ENCODE results near the gene JAKMIP2. TPM values are rescaled to one million over a fixed set of nuclear protein-coding genes. Genes with fewer than 3 reads are reported as not detected.
"Not testable (repeated sequence)": the region's sequence is repeated elsewhere in the genome, so short reads cannot be mapped to it uniquely, and the experiment has no call there.

JAKMIP2 gene
- total and polyA plus RNA-seq, 2 donors from 2014 or later = 0.38 to 0.71 TPM

- intact Hi-C loops (cut with DNase I) = no loop called here
- no peak for FAIRE-seq
- no peak for TF ChIP-seq CTCF (IDR thresholded peaks at IDR 0.05; ENCODE audit: borderline replicate concordance, extremely low read depth, insufficient read depth)
- H3K9me3 ChIP-seq (ENCODE audit: control insufficient read depth in 2 of 3, insufficient read depth in 1 of 3, low read length in 3 of 3) = no peaks in the 10 kb centered on the region
- H3K4me1 ChIP-seq (ENCODE audit: control insufficient read depth in 2 of 3, insufficient read depth in 2 of 3, low read depth in 1 of 3, low read length in 3 of 3) = no peaks in the 10 kb centered on the region
- no peaks in the 10 kb centered on the region for H3K36me3 ChIP-seq (ENCODE audit: control insufficient read depth in 2 of 3, insufficient read depth in 3 of 3, low read length in 3 of 3)
- H3K27ac ChIP-seq (ENCODE audit: low read depth in 2 of 2, low read length in 2 of 2) = no peak overlapping the region
- H3K9ac ChIP-seq (ENCODE audit: low read length in 3 of 3) = no peak overlapping the region
- H3K27me3 ChIP-seq (ENCODE audit: control insufficient read depth, insufficient read depth, low read length) = no peaks in the 10 kb centered on the region
- DNase-seq = no peak
- no peak overlapping the region for H3K4me3 ChIP-seq (ENCODE audit: low read length in 3 of 3)
Measured at GRCh38 chr5:147727200-147727599, 55.3 kb downstream of the JAKMIP2 start.

- H3K4me3 ChIP-seq (ENCODE audit: low read length in 3 of 3); H3K36me3 ChIP-seq (ENCODE audit: control insufficient read depth in 2 of 3, insufficient read depth in 3 of 3, low read length in 3 of 3); intact Hi-C loops (cut with DNase I); H3K4me1 ChIP-seq (ENCODE audit: control insufficient read depth in 2 of 3, insufficient read depth in 2 of 3, low read depth in 1 of 3, low read length in 3 of 3); H3K27me3 ChIP-seq (ENCODE audit: control insufficient read depth, insufficient read depth, low read length); DNase-seq; H3K9me3 ChIP-seq (ENCODE audit: control insufficient read depth in 2 of 3, insufficient read depth in 1 of 3, low read length in 3 of 3); H3K27ac ChIP-seq (ENCODE audit: low read depth in 2 of 2, low read length in 2 of 2); FAIRE-seq; H3K9ac ChIP-seq (ENCODE audit: low read length in 3 of 3): not testable (repeated sequence)
Measured at GRCh38 chr5:147721191-147721960, 61.2 kb downstream of the JAKMIP2 start.

- Histone ChIP-seq H3K27me3 (ENCODE audit: control insufficient read depth, insufficient read depth, low read length) (no peaks in the 10 kb centered on the region), H3K27ac (ENCODE audit: low read depth in 2 of 2, low read length in 2 of 2) (no peak overlapping the region), H3K9me3 (ENCODE audit: control insufficient read depth in 2 of 3, insufficient read depth in 1 of 3, low read length in 3 of 3) (no peaks in the 10 kb centered on the region), H3K4me1 (ENCODE audit: control insufficient read depth in 2 of 3, insufficient read depth in 2 of 3, low read depth in 1 of 3, low read length in 3 of 3) (no peaks in the 10 kb centered on the region), H3K36me3 (ENCODE audit: control insufficient read depth in 2 of 3, insufficient read depth in 3 of 3, low read length in 3 of 3) (no peaks in the 10 kb centered on the region), H3K4me3 (ENCODE audit: low read length in 3 of 3) (no peak overlapping the region), H3K9ac (ENCODE audit: low read length in 3 of 3) (no peak overlapping the region)
- DNase-seq (no peak), FAIRE-seq (no peak)
- TF ChIP-seq CTCF (IDR thresholded peaks at IDR 0.05; ENCODE audit: borderline replicate concordance, extremely low read depth, insufficient read depth) = no peak
- intact Hi-C loops (cut with DNase I) = no loop called here
Measured at GRCh38 chr5:147713550-147714295, 68.8 kb downstream of the JAKMIP2 start.

- intact Hi-C loops (cut with DNase I) = no loop called here
- no peaks in the 10 kb centered on the region for H3K4me1 ChIP-seq (ENCODE audit: control insufficient read depth in 2 of 3, insufficient read depth in 2 of 3, low read depth in 1 of 3, low read length in 3 of 3)
- no peaks in the 10 kb centered on the region for H3K9me3 ChIP-seq (ENCODE audit: control insufficient read depth in 2 of 3, insufficient read depth in 1 of 3, low read length in 3 of 3)
- H3K4me3 ChIP-seq (ENCODE audit: low read length in 3 of 3) = no peak overlapping the region
- no peak for TF ChIP-seq CTCF (IDR thresholded peaks at IDR 0.05; ENCODE audit: borderline replicate concordance, extremely low read depth, insufficient read depth)
- H3K9ac ChIP-seq (ENCODE audit: low read length in 3 of 3) = no peak overlapping the region
- no peak overlapping the region for H3K27ac ChIP-seq (ENCODE audit: low read depth in 2 of 2, low read length in 2 of 2)
- H3K36me3 ChIP-seq (ENCODE audit: control insufficient read depth in 2 of 3, insufficient read depth in 3 of 3, low read length in 3 of 3) = no peaks in the 10 kb centered on the region
- FAIRE-seq (no peak), DNase-seq (no peak)
- H3K27me3 ChIP-seq (ENCODE audit: control insufficient read depth, insufficient read depth, low read length) = no peaks in the 10 kb centered on the region
Measured at GRCh38 chr5:147712598-147712997, 69.9 kb downstream of the JAKMIP2 start.

Measured in kidney (tissue), 14 donors.